ENCODE measurements around the gene PLVAP. TPM values are rescaled to one million over a fixed set of nuclear protein-coding genes. Genes with fewer than 3 reads are reported as not detected.
A peak's percentile ranks its signal among the peaks of the same experiment; 100 is the strongest.

Gene PLVAP
- total and polyA plus RNA-seq, 11 donors, result 7.1 to 52.8 (median 24.5) TPM

DNA sequence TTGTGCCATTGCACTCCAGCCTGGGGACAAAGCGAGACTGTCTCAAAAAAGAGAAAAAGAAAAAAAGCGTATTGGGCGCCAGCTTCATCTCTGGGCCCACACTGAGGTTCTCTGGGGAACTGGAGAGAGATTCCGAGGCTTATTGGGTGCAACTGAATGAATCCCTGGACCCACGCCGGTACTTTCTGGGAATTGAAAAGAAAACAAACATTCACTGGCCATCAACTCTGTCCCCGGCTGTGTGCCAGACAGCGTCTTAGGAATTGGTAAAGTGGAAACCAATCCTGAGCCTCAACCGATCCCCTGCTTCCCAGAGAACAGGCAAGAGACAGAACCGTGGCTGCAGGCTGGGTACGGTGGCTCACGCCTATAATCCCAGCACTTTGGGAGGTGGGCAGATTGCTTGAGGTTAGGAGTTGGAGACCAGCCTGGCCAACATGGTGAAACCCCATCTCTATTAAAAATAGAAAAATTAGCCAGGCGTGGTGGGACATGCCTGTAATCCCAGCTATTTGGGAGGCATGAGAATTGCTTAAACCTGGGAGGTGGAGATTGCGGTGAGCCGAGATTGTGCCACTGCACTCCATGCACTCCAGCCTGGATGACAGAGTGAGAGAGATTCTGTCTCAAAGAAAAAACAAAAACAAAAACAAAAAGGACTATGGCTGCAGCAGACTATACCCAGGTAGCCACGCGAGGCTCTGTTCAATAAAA, 51.1 kb downstream of the PLVAP start:
- TF ChIP-seq POLR2A (IDR thresholded peaks at IDR 0.05) (no peak), CTCF (IDR thresholded peaks at IDR 0.05) (no peak)
- intact Hi-C loops (cut with DNase I), result no loop called here
- DNase-seq (peak in 1 of 5 donors; percentile 58), ATAC-seq (no peak)
- Histone ChIP-seq H3K4me3 (no peak overlapping the region), H3K4me1 (peaks cover 0 to 21% (median 0%) of the 10 kb centered on the region in 12 donors), H3K27ac (no peak overlapping the region), H3K9me3 (no peaks in the 10 kb centered on the region), H3K27me3 (peaks cover 0 to 17% (median 0%) of the 10 kb centered on the region in 9 donors), H3K36me3 (peaks cover 0 to 36% (median 10%) of the 10 kb centered on the region in 9 donors)
- WGBS, 4 donors, result 75 to 89% (median 80%) methylated on average over 17 of the region's 17 CpGs

- ATAC-seq, result no peak
Observed at GRCh38 chr19:17325133-17325532, 52.0 kb downstream of the PLVAP start.

GRCh38 chr19:17324357-17325114, 52.6 kb downstream of the PLVAP start:
- Histone ChIP-seq H3K4me1 (peaks cover 0 to 21% (median 0%) of the 10 kb centered on the region in 12 donors), H3K4me3 (no peak overlapping the region), H3K27me3 (peaks cover 0 to 8% (median 0%) of the 10 kb centered on the region in 9 donors), H3K27ac (no peak overlapping the region), H3K36me3 (peaks cover 0 to 44% (median 23%) of the 10 kb centered on the region in 9 donors), H3K9me3 (no peaks in the 10 kb centered on the region)
- WGBS, 4 donors, result 84 to 93% (median 92%) methylated on average over 11 to 28 of the region's 28 CpGs
- ATAC-seq, result no peak
- no peak for DNase-seq
- TF ChIP-seq CTCF (IDR thresholded peaks at IDR 0.05) (no peak), POLR2A (IDR thresholded peaks at IDR 0.05) (no peak)
- intact Hi-C loops (cut with DNase I), result no loop called here

More at GRCh38 chr19:17325133-17325532, 52.0 kb downstream of the PLVAP start:
- TF ChIP-seq CTCF (IDR thresholded peaks at IDR 0.05) (no peak), POLR2A (IDR thresholded peaks at IDR 0.05) (no peak)
- intact Hi-C loops (cut with DNase I), result no loop called here
- peaks cover 0 to 14% (median 0%) of the 10 kb centered on the region in 9 donors for H3K27me3 ChIP-seq
- no peak overlapping the region for H3K4me3 ChIP-seq
- peaks cover 0 to 38% (median 18%) of the 10 kb centered on the region in 9 donors for H3K36me3 ChIP-seq
- DNase-seq, result no peak
- peaks cover 0 to 21% (median 0%) of the 10 kb centered on the region in 12 donors for H3K4me1 ChIP-seq
- H3K9me3 ChIP-seq, result no peaks in the 10 kb centered on the region
- 96 to 100% (median 97%) methylated on average over 20 of the region's 20 CpGs for WGBS, 4 donors
- no peak overlapping the region for H3K27ac ChIP-seq

DNA sequence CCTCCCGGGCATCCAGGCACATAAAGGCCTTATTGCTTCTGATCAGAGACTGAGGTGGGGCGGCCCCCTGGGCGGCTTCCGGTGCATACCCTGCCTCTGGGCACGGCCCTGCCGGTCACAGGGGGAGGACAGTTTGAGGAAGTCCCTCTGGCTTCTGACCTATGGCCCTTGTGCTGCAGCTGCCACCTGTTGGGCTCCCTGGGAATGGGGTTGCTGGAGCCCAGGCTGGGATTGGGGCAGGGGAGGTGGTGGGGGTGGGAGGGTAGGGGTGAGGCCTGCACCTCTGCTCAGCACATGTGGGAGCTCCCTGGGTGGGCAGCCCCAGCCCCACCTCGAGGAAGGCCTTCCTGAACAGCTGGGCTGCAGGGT, 53.2 kb downstream of the PLVAP start:
- Histone ChIP-seq H3K4me1 (peaks cover 0 to 17% (median 0%) of the 10 kb centered on the region in 12 donors), H3K36me3 (peaks cover 0 to 50% (median 28%) of the 10 kb centered on the region in 9 donors), H3K27me3 (peaks cover 0 to 3% (median 0%) of the 10 kb centered on the region in 9 donors), H3K9me3 (no peaks in the 10 kb centered on the region), H3K27ac (no peak overlapping the region), H3K4me3 (peak overlapping the region in 2 of 12 donors; percentile 7 to 46)
- intact Hi-C loops (cut with DNase I), result no loop called here
- ATAC-seq (no peak), DNase-seq (no peak)
- WGBS, 4 donors, result 37 to 67% (median 44%) methylated on average over 1 to 7 of the region's 7 CpGs
- TF ChIP-seq POLR2A (IDR thresholded peaks at IDR 0.05) (no peak), CTCF (IDR thresholded peaks at IDR 0.05) (no peak)
